H1 (cell line): ENCODE data around the gene BORCS6. TPM values are rescaled to one million over a fixed set of nuclear protein-coding genes. Genes with fewer than 3 reads are reported as not detected.

Experiments
- BCL11A ChIP-seq, 2 experiments: IDR thresholded peaks; one replicate each; pipeline ENCODE4 v1.6.1; 2011; ENCODE audit warnings: low read depth in 2 of 2, low read length in 2 of 2, mild to moderate bottlenecking in 2 of 2
- EP300 ChIP-seq, 2 experiments: IDR thresholded peaks; 1 replicate in 1 of 2; 2 replicates in 1 of 2; pipeline ENCODE4 v1.6.1; 2011 to 2012; ENCODE audit warnings: low read depth in 2 of 2, low read length in 2 of 2, mild to moderate bottlenecking in 2 of 2, borderline replicate concordance in 1 of 2, inconsistent platforms in 1 of 2, moderate library complexity in 1 of 2
- KDM1A ChIP-seq: fragments of 200-600, 300-600 bp; sonication (generic); IDR thresholded peaks from 2 replicates; pipeline ENCODE4 v1.7.1; 2016; ENCODE audit warnings: mild to moderate bottlenecking, low read length, borderline replicate concordance
- KDM4A ChIP-seq: IDR thresholded peaks from one replicate; pipeline ENCODE4 v1.7.1; 2012; ENCODE audit warnings: low read depth, mild to moderate bottlenecking, moderate library complexity, low read length, inconsistent platforms; ENCODE audit not compliant: severe bottlenecking
- RBBP5 ChIP-seq: IDR thresholded peaks from 2 replicates; pipeline ENCODE4 v1.7.1; 2012; ENCODE audit warnings: low read depth, mild to moderate bottlenecking, inconsistent platforms, low read length, moderate library complexity, borderline replicate concordance
- RFX5 ChIP-seq: IDR thresholded peaks from 2 replicates; pipeline ENCODE4 v1.6.1; 2011; ENCODE audit warnings: low read depth, low read length, improper control_type of control experiment, borderline replicate concordance
- TAF1 ChIP-seq: IDR thresholded peaks from 2 replicates; pipeline ENCODE4 v1.6.1; 2011; ENCODE audit warnings: mild to moderate bottlenecking, low read depth, low read length
- polyA plus RNA-seq, 7 experiments: library from polyadenylated mRNA; depleted of rRNA in 3 of 7; stranded (reverse) in 5 of 7; unstranded in 2 of 7; fragments of >200 nt in 5 of 7; fragments of 200-250 nt in 2 of 7; gene quantifications; 1 replicate in 5 of 7; 2 replicates in 1 of 7; 4 replicates in 1 of 7; pipeline versions ENCODE4 v1.2.1 to v1.2.3, GENCODE V29; 2011 to 2013; ENCODE audit warnings: missing spikeins in 2 of 7, mixed read lengths in 2 of 7
- total RNA-seq: library from RNA; stranded (reverse); fragmentation: NEBNext Ultra II Directional; extraction: Animal tissue kit (Norgen Biotek cat#: 25700); gene quantifications from 2 replicates; pipeline ENCODE4 v1.2.1, GENCODE V29; 2021
- TF ChIP-seq, protein P1 (sequence below): fragments of 300-600 bp; sonication (generic); IDR thresholded peaks from 2 replicates; pipeline ENCODE4 v1.7.1; 2012; ENCODE audit warnings: low read length, moderate library complexity, mild to moderate bottlenecking, inconsistent platforms; ENCODE audit not compliant: insufficient replicate concordance
- TF ChIP-seq, protein P2 (sequence below): IDR thresholded peaks from 2 replicates; pipeline ENCODE4 v1.6.1; 2011; ENCODE audit warnings: low read length, improper control_type of control experiment

Gene BORCS6
- total and polyA plus RNA-seq, 2 of the 8 experiments (the other 6 are each of a cell fraction or from before 2014, with no cell fraction given): 3.3 to 3.6 TPM

DNA sequence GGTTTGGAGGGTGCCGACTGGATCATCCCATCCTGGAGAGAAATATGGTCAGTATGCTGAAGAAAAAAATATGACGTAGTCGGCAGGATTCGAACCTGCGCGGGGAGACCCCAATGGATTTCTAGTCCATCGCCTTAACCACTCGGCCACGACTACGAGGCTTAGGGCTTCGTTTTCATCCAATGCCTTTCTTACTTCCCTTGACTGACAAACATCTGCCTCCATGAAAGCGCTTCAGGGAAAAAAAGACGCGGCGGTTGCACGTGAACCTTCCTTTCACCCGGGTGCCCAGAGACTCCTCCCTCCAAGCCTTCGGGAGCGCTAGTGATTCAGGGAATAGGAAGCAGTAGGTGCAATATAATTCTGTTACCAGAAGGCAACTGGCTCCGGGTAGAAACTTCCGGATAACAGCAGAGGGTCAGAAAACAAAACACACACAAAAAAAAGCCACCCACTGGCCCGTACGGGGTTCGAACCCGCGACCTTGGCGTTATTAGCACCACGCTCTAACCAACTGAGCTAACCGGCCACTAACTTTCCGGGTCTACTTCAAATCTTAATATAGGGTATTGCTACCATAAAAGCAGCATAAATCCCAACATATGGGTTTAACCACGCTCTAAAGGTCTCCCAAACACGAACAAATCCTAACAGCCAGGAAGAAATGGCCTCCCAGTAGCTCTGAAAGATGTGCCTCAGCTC is 36.7 kb upstream of the BORCS6 start (continued):
- TF ChIP-seq, protein P1, sequence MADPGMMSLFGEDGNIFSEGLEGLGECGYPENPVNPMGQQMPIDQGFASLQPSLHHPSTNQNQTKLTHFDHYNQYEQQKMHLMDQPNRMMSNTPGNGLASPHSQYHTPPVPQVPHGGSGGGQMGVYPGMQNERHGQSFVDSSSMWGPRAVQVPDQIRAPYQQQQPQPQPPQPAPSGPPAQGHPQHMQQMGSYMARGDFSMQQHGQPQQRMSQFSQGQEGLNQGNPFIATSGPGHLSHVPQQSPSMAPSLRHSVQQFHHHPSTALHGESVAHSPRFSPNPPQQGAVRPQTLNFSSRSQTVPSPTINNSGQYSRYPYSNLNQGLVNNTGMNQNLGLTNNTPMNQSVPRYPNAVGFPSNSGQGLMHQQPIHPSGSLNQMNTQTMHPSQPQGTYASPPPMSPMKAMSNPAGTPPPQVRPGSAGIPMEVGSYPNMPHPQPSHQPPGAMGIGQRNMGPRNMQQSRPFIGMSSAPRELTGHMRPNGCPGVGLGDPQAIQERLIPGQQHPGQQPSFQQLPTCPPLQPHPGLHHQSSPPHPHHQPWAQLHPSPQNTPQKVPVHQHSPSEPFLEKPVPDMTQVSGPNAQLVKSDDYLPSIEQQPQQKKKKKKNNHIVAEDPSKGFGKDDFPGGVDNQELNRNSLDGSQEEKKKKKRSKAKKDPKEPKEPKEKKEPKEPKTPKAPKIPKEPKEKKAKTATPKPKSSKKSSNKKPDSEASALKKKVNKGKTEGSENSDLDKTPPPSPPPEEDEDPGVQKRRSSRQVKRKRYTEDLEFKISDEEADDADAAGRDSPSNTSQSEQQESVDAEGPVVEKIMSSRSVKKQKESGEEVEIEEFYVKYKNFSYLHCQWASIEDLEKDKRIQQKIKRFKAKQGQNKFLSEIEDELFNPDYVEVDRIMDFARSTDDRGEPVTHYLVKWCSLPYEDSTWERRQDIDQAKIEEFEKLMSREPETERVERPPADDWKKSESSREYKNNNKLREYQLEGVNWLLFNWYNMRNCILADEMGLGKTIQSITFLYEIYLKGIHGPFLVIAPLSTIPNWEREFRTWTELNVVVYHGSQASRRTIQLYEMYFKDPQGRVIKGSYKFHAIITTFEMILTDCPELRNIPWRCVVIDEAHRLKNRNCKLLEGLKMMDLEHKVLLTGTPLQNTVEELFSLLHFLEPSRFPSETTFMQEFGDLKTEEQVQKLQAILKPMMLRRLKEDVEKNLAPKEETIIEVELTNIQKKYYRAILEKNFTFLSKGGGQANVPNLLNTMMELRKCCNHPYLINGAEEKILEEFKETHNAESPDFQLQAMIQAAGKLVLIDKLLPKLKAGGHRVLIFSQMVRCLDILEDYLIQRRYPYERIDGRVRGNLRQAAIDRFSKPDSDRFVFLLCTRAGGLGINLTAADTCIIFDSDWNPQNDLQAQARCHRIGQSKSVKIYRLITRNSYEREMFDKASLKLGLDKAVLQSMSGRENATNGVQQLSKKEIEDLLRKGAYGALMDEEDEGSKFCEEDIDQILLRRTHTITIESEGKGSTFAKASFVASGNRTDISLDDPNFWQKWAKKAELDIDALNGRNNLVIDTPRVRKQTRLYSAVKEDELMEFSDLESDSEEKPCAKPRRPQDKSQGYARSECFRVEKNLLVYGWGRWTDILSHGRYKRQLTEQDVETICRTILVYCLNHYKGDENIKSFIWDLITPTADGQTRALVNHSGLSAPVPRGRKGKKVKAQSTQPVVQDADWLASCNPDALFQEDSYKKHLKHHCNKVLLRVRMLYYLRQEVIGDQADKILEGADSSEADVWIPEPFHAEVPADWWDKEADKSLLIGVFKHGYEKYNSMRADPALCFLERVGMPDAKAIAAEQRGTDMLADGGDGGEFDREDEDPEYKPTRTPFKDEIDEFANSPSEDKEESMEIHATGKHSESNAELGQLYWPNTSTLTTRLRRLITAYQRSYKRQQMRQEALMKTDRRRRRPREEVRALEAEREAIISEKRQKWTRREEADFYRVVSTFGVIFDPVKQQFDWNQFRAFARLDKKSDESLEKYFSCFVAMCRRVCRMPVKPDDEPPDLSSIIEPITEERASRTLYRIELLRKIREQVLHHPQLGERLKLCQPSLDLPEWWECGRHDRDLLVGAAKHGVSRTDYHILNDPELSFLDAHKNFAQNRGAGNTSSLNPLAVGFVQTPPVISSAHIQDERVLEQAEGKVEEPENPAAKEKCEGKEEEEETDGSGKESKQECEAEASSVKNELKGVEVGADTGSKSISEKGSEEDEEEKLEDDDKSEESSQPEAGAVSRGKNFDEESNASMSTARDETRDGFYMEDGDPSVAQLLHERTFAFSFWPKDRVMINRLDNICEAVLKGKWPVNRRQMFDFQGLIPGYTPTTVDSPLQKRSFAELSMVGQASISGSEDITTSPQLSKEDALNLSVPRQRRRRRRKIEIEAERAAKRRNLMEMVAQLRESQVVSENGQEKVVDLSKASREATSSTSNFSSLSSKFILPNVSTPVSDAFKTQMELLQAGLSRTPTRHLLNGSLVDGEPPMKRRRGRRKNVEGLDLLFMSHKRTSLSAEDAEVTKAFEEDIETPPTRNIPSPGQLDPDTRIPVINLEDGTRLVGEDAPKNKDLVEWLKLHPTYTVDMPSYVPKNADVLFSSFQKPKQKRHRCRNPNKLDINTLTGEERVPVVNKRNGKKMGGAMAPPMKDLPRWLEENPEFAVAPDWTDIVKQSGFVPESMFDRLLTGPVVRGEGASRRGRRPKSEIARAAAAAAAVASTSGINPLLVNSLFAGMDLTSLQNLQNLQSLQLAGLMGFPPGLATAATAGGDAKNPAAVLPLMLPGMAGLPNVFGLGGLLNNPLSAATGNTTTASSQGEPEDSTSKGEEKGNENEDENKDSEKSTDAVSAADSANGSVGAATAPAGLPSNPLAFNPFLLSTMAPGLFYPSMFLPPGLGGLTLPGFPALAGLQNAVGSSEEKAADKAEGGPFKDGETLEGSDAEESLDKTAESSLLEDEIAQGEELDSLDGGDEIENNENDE: no peak
- peak; percentile 95 for TF ChIP-seq RBBP5
- TF ChIP-seq, protein P2, sequence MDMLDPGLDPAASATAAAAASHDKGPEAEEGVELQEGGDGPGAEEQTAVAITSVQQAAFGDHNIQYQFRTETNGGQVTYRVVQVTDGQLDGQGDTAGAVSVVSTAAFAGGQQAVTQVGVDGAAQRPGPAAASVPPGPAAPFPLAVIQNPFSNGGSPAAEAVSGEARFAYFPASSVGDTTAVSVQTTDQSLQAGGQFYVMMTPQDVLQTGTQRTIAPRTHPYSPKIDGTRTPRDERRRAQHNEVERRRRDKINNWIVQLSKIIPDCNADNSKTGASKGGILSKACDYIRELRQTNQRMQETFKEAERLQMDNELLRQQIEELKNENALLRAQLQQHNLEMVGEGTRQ: no peak
- no peak for TF ChIP-seq KDM1A
- TF ChIP-seq EP300 (IDR thresholded peaks at IDR 0.05; ENCODE audit: borderline replicate concordance in 1 of 2, low read depth in 2 of 2, low read length in 2 of 2): no peak
- no peak for TF ChIP-seq TAF1
- TF ChIP-seq BCL11A (IDR thresholded peaks at IDR 0.05; ENCODE audit: low read depth in 2 of 2, low read length in 2 of 2): no peak
- TF ChIP-seq RFX5: no peak
- TF ChIP-seq KDM4A: no peak
